HEK293 (cell line): Measurements from ENCODE around the gene PDHA2.

ENCODE experiments used
- SALL2 ChIP-seq: fragments of 450-650 bp; formaldehyde crosslinking; IDR thresholded peaks from 2 replicates; pipeline ENCODE4 v1.5.0; 2017; ENCODE audit warnings: missing biosample characterization, mild to moderate bottlenecking, missing genetic modification characterization, borderline replicate concordance
- ZEB2 ChIP-seq: fragments of 450-650 bp; formaldehyde crosslinking; IDR thresholded peaks from 2 replicates; pipeline ENCODE4 v1.5.1; 2016; ENCODE audit warnings: missing biosample characterization, missing genetic modification characterization
- ZNF2 ChIP-seq: fragments of 450-650 bp; formaldehyde crosslinking; IDR thresholded peaks from 2 replicates; pipeline ENCODE4 v1.5.1; 2016; ENCODE audit warnings: missing biosample characterization, missing genetic modification characterization
- ZNF274 ChIP-seq, 2 experiments: fragments of 200-500 bp in 1 of 2; fragments of 450-650 bp in 1 of 2; sonication (Bioruptor generic) in 1 of 2; formaldehyde crosslinking in 1 of 2; IDR thresholded peaks; 2 replicates each; pipeline versions ENCODE4 v1.5.1 to v1.6.1; 2014 to 2016; ENCODE audit warnings: borderline replicate concordance in 1 of 2, inconsistent platforms in 1 of 2, low read length in 1 of 2, missing biosample characterization in 1 of 2, missing genetic modification characterization in 1 of 2
- ZNF37A ChIP-seq: fragments of 450-650 bp; IDR thresholded peaks from 2 replicates; pipeline ENCODE4 v1.5.1; 2018; ENCODE audit warnings: missing biosample characterization, missing genetic modification characterization
- ZNF660 ChIP-seq: fragments of 450-650 bp; IDR thresholded peaks from 2 replicates; pipeline ENCODE4 v1.5.1; 2018; ENCODE audit warnings: missing biosample characterization, mild to moderate bottlenecking, missing genetic modification characterization
- TF ChIP-seq, protein P1 (sequence below): fragments of 450-650 bp; formaldehyde crosslinking; IDR thresholded peaks from 2 replicates; pipeline ENCODE4 v1.5.1; 2016; ENCODE audit warnings: missing biosample characterization, missing genetic modification characterization
- TF ChIP-seq, protein P2 (sequence below): fragments of 450-650 bp; formaldehyde crosslinking; IDR thresholded peaks from 2 replicates; pipeline ENCODE4 v1.5.1; 2017; ENCODE audit warnings: missing biosample characterization, missing genetic modification characterization
- TF ChIP-seq, protein P3 (sequence below): fragments of 450-650 bp; formaldehyde crosslinking; IDR thresholded peaks from 2 replicates; pipeline ENCODE4 v1.5.1; 2016; ENCODE audit warnings: missing biosample characterization, missing genetic modification characterization

DNA sequence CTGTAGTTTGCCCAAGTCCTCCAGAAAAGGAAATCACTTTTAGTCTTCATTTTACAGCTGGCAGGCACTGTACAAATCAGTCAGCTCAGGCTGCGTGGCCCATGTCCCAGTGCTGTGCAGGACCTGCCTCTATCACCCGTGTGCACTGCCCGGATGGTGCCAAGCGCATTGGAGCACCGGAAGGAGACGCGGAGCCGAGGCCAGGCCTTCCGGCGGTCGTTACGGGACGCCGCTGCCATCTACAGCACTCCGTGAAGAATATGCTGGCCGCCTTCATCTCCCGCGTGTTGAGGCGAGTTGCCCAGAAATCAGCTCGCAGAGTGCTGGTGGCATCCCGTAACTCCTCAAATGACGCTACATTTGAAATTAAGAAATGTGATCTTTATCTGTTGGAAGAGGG, at the start of gene PDHA2:
- no peak for TF ChIP-seq ZNF660 (tag by site-specific recombination)
- TF ChIP-seq, protein P1, sequence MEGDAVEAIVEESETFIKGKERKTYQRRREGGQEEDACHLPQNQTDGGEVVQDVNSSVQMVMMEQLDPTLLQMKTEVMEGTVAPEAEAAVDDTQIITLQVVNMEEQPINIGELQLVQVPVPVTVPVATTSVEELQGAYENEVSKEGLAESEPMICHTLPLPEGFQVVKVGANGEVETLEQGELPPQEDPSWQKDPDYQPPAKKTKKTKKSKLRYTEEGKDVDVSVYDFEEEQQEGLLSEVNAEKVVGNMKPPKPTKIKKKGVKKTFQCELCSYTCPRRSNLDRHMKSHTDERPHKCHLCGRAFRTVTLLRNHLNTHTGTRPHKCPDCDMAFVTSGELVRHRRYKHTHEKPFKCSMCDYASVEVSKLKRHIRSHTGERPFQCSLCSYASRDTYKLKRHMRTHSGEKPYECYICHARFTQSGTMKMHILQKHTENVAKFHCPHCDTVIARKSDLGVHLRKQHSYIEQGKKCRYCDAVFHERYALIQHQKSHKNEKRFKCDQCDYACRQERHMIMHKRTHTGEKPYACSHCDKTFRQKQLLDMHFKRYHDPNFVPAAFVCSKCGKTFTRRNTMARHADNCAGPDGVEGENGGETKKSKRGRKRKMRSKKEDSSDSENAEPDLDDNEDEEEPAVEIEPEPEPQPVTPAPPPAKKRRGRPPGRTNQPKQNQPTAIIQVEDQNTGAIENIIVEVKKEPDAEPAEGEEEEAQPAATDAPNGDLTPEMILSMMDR (tag by site-specific recombination), result no peak
- TF ChIP-seq ZNF274 (IDR thresholded peaks at IDR 0.05; ENCODE audit: low read length), result no peak
- no peak for TF ChIP-seq ZNF274 (tag by site-specific recombination; IDR thresholded peaks at IDR 0.05; ENCODE audit: borderline replicate concordance)
- no peak for TF ChIP-seq ZNF37A (tag by site-specific recombination)
- TF ChIP-seq, protein P2, sequence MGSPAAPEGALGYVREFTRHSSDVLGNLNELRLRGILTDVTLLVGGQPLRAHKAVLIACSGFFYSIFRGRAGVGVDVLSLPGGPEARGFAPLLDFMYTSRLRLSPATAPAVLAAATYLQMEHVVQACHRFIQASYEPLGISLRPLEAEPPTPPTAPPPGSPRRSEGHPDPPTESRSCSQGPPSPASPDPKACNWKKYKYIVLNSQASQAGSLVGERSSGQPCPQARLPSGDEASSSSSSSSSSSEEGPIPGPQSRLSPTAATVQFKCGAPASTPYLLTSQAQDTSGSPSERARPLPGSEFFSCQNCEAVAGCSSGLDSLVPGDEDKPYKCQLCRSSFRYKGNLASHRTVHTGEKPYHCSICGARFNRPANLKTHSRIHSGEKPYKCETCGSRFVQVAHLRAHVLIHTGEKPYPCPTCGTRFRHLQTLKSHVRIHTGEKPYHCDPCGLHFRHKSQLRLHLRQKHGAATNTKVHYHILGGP, result no peak
- no peak for TF ChIP-seq SALL2 (tag by site-specific recombination)
- TF ChIP-seq, protein P3, sequence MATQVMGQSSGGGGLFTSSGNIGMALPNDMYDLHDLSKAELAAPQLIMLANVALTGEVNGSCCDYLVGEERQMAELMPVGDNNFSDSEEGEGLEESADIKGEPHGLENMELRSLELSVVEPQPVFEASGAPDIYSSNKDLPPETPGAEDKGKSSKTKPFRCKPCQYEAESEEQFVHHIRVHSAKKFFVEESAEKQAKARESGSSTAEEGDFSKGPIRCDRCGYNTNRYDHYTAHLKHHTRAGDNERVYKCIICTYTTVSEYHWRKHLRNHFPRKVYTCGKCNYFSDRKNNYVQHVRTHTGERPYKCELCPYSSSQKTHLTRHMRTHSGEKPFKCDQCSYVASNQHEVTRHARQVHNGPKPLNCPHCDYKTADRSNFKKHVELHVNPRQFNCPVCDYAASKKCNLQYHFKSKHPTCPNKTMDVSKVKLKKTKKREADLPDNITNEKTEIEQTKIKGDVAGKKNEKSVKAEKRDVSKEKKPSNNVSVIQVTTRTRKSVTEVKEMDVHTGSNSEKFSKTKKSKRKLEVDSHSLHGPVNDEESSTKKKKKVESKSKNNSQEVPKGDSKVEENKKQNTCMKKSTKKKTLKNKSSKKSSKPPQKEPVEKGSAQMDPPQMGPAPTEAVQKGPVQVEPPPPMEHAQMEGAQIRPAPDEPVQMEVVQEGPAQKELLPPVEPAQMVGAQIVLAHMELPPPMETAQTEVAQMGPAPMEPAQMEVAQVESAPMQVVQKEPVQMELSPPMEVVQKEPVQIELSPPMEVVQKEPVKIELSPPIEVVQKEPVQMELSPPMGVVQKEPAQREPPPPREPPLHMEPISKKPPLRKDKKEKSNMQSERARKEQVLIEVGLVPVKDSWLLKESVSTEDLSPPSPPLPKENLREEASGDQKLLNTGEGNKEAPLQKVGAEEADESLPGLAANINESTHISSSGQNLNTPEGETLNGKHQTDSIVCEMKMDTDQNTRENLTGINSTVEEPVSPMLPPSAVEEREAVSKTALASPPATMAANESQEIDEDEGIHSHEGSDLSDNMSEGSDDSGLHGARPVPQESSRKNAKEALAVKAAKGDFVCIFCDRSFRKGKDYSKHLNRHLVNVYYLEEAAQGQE (tag by site-specific recombination), result no peak
- TF ChIP-seq ZEB2 (tag by site-specific recombination), result no peak
- no peak for TF ChIP-seq ZNF2 (tag by site-specific recombination)
